H7 (cell line): ENCODE results near the gene ABCA13. TPM values are rescaled to one million over a fixed set of nuclear protein-coding genes. Genes with fewer than 3 reads are reported as not detected.

Source experiments
- DNase-seq: peaks from one replicate; pipeline ENCODE4 v3.0.0; 2012
- H3K27me3 ChIP-seq: 2 replicates; pipeline ENCODE4 v1.6.0; 2011; ENCODE audit warnings: mild to moderate bottlenecking, low read length; ENCODE audit not compliant: control insufficient read depth, insufficient read depth
- H3K36me3 ChIP-seq: replicated peaks from 2 replicates; pipeline ENCODE4 v1.5.1; 2011; ENCODE audit warnings: low read length; ENCODE audit not compliant: control insufficient read depth, insufficient read depth
- H3K4me3 ChIP-seq: 2 replicates; pipeline ENCODE4 v1.5.1; 2011; ENCODE audit warnings: low read depth, mild to moderate bottlenecking, control low read depth, low read length, moderate library complexity; ENCODE audit not compliant: insufficient read depth
- total RNA-seq: library from RNA; depleted of rRNA; stranded (reverse); fragments of >200 nt; shearing (Covaris generic); gene quantifications from 2 replicates; pipeline ENCODE4 v1.2.3, GENCODE V29; 2014

The ABCA13 gene
- total RNA-seq, 1 experiment from 2014 or later: not detected

DNA sequence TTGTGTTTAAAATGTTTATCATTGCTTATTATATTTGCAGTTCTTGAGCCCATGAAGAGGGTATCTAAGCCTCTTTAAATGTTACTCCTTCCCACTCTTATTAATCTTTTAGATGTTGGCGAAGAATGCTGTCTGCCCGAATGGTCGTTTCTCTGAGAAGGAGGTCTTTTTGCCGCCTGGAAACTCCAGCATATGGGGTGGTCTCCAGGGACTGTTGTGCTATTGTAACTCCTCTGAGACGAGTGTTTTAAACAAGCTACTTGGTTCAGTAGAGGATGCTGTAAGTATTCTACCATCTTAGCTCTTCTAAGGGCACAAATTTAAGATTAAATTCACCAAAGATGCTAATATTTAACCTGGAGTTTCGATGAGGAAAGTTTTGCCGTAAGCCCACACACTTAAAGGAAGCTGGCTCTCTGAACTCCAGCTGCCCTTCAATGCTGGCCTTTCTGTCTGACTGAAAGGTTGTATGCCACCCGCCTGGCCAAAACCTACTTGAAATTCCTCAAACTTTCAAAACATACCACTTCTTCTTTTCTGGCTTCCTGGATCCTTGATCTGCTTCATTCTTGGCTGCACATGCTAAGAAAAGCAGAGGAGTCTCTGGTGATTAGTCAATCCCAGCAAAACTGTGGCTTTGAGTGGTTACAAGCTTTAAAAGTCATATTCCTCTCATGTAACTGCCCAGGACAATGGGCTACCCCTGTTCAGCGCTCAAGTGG, 74.7 kb downstream of the ABCA13 start:
- no peak for DNase-seq
- Histone ChIP-seq H3K27me3 (no peaks in the 10 kb centered on the region), H3K36me3 (no peaks in the 10 kb centered on the region), H3K4me3 (no peak overlapping the region)

DNA sequence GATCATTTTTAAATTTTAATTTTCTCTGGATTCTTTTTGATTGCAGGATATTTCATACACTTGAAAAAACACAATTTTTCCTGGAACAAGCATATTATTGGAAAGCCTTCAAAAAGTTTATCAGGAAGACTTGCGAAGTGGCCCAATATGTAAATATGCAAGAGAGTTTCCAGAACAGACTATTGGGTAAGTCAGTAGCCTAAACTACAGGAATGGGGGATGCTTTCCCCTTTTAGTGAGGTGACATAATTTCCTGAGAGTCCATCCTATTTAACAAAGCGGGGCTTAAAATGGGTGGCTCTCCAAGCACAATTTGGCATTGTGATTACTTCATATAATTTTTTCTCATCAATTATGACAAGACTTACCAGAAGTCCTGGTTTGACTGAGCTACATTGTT, 77.9 kb downstream of the ABCA13 start:
- Histone ChIP-seq H3K4me3 (no peak overlapping the region), H3K36me3 (no peaks in the 10 kb centered on the region), H3K27me3 (no peaks in the 10 kb centered on the region)
- no peak for DNase-seq

DNA sequence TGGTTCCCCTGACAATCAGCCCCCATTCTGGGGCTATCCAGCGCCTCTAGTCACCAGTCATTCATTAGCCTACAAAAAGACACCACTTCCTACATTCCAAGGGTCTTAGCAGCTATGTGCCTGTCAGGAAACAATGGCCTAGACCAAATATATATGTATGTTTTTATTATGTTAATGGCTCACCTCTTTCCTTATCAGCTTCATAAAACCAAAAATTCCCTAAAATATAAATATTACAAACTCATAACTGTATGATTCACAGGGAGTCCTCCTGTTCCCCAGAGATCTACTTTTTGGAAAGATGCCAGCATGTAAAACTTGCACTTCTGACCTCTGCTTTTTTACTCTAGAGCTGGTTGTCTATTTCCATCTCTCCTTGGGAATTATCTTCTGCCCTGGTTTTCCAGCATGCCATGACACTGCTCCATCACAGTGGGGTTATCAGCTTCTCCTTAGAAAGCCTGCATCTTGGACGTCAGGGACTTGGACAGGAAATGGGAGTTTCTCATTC, 79.2 kb downstream of the ABCA13 start:
- no peak for DNase-seq

DNA sequence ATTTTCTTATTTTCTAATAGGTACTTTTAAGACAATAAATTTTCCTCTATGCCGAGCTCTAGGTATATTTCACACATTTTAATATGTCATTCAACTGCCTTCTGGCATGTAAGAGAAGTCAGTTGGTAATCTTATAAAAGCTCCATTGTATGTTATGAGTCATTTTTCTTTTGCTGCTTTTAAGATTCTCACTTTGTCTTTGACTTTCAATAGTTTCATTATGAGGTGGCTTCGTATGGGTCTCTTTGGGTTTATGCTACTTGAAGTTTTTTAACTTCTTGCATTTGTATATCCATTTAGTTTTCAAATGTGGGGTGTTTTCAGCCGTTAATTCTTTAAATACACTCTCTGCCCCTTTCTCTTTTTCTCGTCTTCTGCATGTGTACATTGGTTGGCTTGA, 80.5 kb downstream of the ABCA13 start:
- no peak for DNase-seq
- Histone ChIP-seq H3K36me3 (no peaks in the 10 kb centered on the region), H3K27me3 (no peaks in the 10 kb centered on the region), H3K4me3 (no peak overlapping the region)

More for the DNA sequence above, 79.2 kb downstream of the ABCA13 start:
- Histone ChIP-seq H3K36me3 (no peaks in the 10 kb centered on the region), H3K4me3 (no peak overlapping the region), H3K27me3 (no peaks in the 10 kb centered on the region)

DNA sequence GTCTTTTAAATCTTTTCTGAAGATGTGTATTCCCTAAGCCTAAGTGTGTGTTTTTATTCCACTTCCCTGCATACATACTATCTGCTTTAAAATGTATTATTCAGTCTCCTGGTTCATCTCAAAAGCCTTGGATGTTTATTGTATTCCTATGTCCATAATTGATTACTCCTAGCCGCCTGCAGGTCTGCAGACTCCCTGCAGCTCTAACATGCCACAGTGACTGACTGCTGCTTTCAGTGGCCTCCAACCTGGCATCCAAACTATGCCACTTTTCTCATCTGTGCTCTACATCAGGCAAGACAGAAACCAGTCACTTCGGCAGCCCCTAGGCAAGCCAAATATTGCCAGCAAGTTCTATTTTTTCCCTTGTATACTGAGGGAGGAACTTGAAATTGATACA, 81.7 kb downstream of the ABCA13 start:
- Histone ChIP-seq H3K27me3 (no peaks in the 10 kb centered on the region), H3K36me3 (no peaks in the 10 kb centered on the region), H3K4me3 (no peak overlapping the region)
- no peak for DNase-seq

DNA sequence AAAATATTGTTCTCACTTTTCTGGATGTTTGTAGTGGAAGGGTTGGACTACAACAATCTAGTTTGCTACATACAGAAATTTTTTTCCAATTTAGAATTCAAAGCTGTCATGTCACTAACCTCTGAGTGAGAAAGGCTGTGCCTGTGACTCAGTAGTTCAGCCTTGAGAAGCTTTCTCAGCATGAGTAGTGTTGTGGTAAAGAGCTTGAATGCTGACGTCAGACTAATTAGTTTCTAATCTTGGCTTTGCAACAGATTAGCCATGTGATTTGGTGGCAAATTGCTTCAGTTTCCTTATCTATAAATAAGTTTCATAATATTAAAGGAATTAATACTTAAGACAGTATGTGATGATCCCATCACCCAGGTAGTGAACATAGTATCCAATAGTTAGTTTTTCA, 83.8 kb downstream of the ABCA13 start:
- no peak overlapping the region for H3K4me3 ChIP-seq
- no peaks in the 10 kb centered on the region for H3K27me3 ChIP-seq
- DNase-seq: no peak
- H3K36me3 ChIP-seq: no peaks in the 10 kb centered on the region

DNA sequence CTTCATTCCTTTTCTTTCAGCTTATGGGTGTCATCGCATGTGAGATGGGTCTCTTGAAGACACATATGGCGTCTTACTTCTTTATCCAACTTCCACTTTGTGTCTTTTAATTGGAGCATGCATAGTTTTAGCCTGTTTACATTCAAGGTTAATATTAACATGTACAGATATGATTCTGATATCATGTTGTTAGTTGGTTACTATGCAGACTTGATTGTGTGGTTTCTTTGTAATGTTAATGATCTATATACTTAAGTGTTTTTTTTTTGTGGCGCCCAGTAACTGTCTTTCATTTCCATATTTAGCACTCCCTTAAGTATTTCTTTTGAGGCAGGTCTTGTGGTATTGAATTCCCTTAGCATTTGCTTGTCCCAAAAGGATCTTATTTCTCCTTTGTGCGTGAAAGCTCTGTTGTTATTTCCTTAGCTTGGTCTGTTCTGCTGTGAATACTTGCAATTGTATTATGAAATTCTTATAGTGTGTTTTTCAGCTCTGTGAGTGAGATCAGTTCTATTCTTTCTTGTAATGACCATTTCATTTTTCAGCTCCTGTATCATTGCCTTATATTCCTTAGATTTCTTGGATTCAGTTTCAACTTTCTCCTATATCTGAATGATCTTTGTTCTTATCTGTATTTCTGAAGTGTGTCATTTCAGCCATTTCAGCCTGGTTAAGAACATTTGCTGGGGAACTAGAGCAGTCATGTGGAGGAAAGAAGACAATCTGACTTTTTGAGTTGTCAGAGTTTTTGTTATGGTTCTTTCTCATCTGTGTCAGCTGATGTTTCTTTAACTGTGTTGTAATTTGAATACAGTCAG, 88.4 kb downstream of the ABCA13 start:
- no peaks in the 10 kb centered on the region for H3K36me3 ChIP-seq
- no peaks in the 10 kb centered on the region for H3K27me3 ChIP-seq
- H3K4me3 ChIP-seq: no peak overlapping the region
- DNase-seq: no peak

DNA sequence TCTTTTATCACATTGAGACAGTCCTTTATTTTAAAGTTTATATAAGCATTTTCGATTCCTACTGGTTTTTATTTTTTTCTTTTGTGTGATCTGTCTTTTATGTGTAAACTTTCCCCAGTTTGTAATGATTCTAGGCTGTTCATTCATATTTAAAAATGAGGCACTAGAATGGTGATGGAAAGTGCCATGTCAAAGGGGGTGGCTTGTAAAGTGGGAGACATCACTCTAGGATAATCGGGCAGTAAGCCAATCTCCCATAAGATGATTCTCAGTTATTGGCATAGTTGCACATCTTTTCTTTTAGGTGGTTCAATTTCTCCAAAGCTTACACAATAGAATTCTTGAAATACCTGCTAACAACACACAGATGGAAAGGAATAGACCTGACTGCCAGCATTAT, 90.4 kb downstream of the ABCA13 start:
- Histone ChIP-seq H3K27me3 (no peaks in the 10 kb centered on the region), H3K36me3 (no peaks in the 10 kb centered on the region), H3K4me3 (no peak overlapping the region)
- DNase-seq: no peak

DNA sequence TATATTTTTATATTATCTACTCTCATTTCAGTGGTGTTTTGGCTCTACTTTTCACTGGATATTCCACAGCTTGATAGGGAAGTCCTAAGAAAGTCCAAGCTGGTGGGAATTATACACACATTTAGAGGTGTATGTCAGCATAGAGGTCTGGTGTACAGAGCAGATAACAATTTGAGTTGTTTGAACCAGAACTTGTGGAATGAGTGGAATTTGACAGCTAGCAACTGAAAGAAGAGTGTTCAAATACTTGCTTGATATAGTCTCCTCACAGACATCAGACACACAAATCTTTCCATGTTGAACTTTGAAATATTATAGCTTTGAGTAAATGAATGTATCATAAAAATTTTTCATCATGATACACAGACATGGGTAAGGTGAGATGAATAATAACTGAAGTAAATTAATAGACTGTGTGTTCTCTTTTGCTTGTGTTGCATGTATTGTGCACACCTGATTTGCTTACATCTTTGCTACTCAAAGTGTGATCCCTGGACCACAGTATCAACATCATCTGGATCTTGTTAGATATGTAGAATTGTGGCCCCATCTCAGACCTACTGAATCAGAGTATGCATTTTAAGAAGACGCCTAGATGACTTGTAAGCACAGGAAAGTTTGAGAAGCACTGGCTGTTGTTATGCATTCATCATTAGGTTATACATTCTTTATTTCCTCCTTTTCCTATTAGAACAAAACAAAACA, 91.5 kb downstream of the ABCA13 start:
- DNase-seq: no peak
- no peak overlapping the region for H3K4me3 ChIP-seq
- H3K27me3 ChIP-seq: no peaks in the 10 kb centered on the region
- no peaks in the 10 kb centered on the region for H3K36me3 ChIP-seq

DNA sequence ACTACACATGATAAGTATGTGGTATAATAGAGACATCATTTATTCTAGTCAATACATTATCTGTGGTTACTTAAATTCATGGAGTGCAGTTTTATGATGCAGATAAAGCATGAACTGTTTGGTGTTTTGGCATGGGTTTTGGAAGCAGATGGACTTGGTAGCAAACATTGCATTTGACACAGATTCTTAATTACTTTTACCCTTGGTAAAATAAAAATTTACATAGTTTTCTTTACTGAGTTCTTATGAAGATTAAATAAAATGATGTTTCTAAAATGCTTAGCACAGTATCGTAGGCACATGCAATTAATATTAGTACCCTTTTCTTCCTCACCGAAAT, 92.0 kb downstream of the ABCA13 start:
- no peak overlapping the region for H3K4me3 ChIP-seq
- no peak for DNase-seq
- no peaks in the 10 kb centered on the region for H3K36me3 ChIP-seq
- H3K27me3 ChIP-seq: no peaks in the 10 kb centered on the region

DNA sequence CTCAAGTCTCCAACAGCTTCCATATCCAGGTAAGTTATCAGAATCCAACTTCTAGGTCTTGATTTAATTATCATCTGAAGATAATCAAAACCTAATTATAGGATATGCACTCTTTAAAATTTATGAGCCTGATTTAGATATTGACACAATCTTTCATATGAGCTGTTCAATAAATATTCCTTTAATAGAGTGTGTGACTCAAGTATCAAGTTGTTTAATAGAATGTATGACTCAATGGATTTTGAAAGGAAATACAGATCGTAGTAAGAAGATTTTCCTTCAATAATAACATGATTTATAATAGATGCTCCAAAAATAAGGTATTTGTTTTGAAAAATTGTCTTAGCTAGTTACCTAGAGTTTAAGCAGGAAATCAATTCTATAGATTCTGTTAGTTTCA, 97.8 kb downstream of the ABCA13 start:
- no peaks in the 10 kb centered on the region for H3K36me3 ChIP-seq
- no peak for DNase-seq

DNA sequence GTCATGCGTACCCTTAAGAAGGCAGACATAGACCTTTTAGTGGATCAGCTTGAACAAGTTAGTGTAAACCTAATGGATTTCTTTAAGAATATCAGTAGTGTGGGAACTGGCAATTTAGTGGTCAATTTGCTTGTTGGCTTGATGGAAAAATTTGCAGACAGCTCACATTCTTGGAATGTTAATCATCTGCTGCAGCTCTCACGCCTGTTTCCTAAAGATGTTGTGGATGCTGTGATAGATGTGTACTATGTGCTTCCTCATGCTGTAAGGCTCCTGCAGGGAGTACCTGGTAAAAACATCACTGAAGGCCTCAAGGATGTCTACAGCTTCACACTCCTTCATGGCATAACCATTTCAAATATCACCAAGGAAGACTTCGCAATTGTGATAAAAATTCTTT, 103.4 kb downstream of the ABCA13 start:
- H3K36me3 ChIP-seq: no peaks in the 10 kb centered on the region
- H3K4me3 ChIP-seq: no peak overlapping the region
- no peaks in the 10 kb centered on the region for H3K27me3 ChIP-seq
- DNase-seq: no peak

More for the DNA sequence above, 97.8 kb downstream of the ABCA13 start:
- no peak overlapping the region for H3K4me3 ChIP-seq
- H3K27me3 ChIP-seq: no peaks in the 10 kb centered on the region

DNA sequence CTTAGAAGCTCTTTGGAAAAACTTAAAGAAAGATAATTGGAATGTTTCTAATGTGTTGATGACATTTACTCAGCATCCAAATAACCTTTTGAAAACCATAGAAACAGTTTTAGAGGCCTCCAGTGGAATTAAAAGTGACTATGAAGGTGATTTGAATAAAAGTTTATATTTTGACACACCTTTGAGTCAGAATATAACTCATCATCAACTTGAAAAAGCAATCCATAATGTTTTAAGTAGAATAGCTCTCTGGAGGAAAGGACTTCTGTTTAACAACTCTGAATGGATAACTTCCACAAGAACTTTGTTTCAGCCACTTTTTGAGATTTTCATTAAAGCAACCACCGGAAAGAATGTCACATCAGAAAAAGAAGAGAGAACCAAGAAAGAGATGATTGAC, 108.2 kb downstream of the ABCA13 start:
- DNase-seq: no peak
- H3K27me3 ChIP-seq: no peaks in the 10 kb centered on the region
- no peak overlapping the region for H3K4me3 ChIP-seq
- no peaks in the 10 kb centered on the region for H3K36me3 ChIP-seq

DNA sequence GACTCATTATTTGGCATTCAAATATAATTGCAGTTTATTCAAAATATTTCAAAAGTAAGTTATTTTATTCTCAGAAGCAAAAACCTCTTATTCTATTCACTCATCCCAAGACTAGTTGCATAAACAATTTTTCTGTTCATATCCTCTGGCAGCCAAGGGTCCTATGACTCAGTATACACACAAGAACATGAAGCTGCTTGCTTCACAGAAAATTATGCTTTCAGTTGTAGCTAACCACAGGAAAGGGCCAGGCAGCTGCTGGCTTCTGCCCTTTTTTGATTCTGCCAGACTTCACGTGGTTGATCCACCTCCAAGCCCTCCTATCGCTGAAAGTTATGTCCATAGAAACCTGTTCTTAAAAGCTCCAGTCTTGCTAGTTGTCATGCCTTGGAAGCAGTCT, 108.8 kb downstream of the ABCA13 start:
- no peak for DNase-seq
- H3K36me3 ChIP-seq: no peaks in the 10 kb centered on the region
- no peaks in the 10 kb centered on the region for H3K27me3 ChIP-seq
- H3K4me3 ChIP-seq: no peak overlapping the region

DNA sequence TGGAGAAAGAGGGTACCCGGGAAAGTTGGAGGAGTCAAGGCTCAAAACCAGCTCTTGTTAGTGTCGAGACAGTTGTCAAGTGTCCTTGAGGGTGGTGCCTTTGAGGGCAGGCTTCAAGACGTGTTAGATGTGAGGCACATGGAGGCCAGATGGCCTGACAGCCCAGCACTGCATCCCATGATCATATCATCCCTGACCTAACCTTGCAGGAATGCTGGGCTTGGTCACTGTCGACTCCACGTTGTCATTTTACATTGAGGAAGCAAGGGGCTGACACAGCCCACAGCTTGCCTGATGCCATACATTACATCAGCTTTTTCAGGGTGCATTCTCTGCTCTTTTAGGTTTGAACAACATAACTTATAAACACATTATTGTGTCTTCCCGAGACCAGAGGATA, 114.1 kb downstream of the ABCA13 start:
- Histone ChIP-seq H3K27me3 (no peaks in the 10 kb centered on the region), H3K4me3 (no peak overlapping the region)
- DNase-seq: no peak

More for the DNA sequence above, 114.1 kb downstream of the ABCA13 start:
- H3K36me3 ChIP-seq: no peaks in the 10 kb centered on the region
